Measurements from ENCODE around the gene IL6. TPM values are rescaled to one million over a fixed set of nuclear protein-coding genes. Genes with fewer than 3 reads are reported as not detected.

IL6 gene
- total and polyA plus RNA-seq, 9 of the 15 experiments (the other 6 are each of a cell fraction or from before 2014, with no cell fraction given), result 0.76 to 2.9 (median 1.5) TPM

GRCh38 chr7:22725585-22725984, 1.4 kb upstream of the IL6 start (continued):
- no peak for TF ChIP-seq ID3 (CRISPR knock-in tag; IDR thresholded peaks at IDR 0.05)
- 0 out of 2 replicates have a peak, but pooled peaks have one; percentile 19 for TF ChIP-seq ID3 (tag; IDR thresholded peaks at IDR 0.05)
- TF ChIP-seq ZNF408 (CRISPR knock-in tag; IDR thresholded peaks at IDR 0.05; ENCODE audit: low read depth), result no peak

- H3K27me3 ChIP-seq (ENCODE audit: control insufficient read depth in 2 of 2, insufficient read depth in 2 of 2, low read length in 2 of 2), result no peaks in the 10 kb centered on the region
- ATAC-seq (peak; percentile 88), FAIRE-seq (peak; percentile 77), DNase-seq (ENCODE audit: extremely low read depth in 1 of 4, low spot score in 3 of 4) (peak; percentile 68 to 89 (median 72))
- H3K9me3 ChIP-seq (replicated peaks; ENCODE audit: control insufficient read depth, insufficient read depth, low read depth, low read length), result no peaks in the 10 kb centered on the region
- no peaks in the 10 kb centered on the region for H3K36me3 ChIP-seq (ENCODE audit: control insufficient read depth, insufficient read depth, low read length)
- peak overlapping the region; percentile 33; the same call in 1 of the 2 replicates for H3K4me3 ChIP-seq
- peak overlapping the region; percentile 42 for H3K27ac ChIP-seq (ENCODE audit: extremely low read depth, low read depth, low read length)
- intact Hi-C loops (cut with micrococcal nuclease) (loop anchor here (1.0 to 5.0 kb wide), 6 partner anchors 23 to 346 kb away; no protein-coding TSS in a partner anchor), in situ Hi-C loops (cut with MboI) (loop anchor here (25.0 kb wide), 1 partner anchor 614 kb away; no protein-coding TSS in a partner anchor)
- no peaks in the 10 kb centered on the region for H3K9me1 ChIP-seq (ENCODE audit: control insufficient read depth, insufficient read depth, low read length)
- H3K79me2 ChIP-seq (ENCODE audit: control insufficient read depth, insufficient read depth, low read length), result peaks cover 2% of the 10 kb centered on the region; the same call in 1 of the 3 replicates
- no TSS peak for BruUV-seq (replicated peaks)
- peak overlapping the region; percentile 22 to 33; a peak in 3 of 4 replicates for H3K9ac ChIP-seq (ENCODE audit: insufficient read depth in 1 of 2, low read depth in 2 of 2, low read length in 2 of 2)
- ChIA-PET POLR2A (interaction anchor here (0.8 to 2.7 kb wide), 9 partner anchors 9 to 166 kb away, joined by 3 to 11 read pairs (median 4); no protein-coding TSS in a partner anchor), CTCF (ENCODE audit: low intra/inter-chr PET ratio) (interaction anchor here (0.7 to 3.1 kb wide), 7 partner anchors 10 to 329 kb away, joined by 3 to 52 read pairs (median 4); no protein-coding TSS in a partner anchor)
- peak overlapping the region; percentile 75 for H3K4me2 ChIP-seq (ENCODE audit: insufficient read depth, low read length)
- H2AFZ ChIP-seq (ENCODE audit: low read depth, low read length), result peak overlapping the region; percentile 89
- WGBS (ENCODE audit: insufficient coverage, low coverage, missing lambda C conversion rate), result 0% methylated on average over 8 of the region's 8 CpGs
- peaks cover 16 to 58% of the 10 kb centered on the region in 2 experiments for H3K4me1 ChIP-seq (replicated peaks in 1 of 2; ENCODE audit: control insufficient read depth in 2 of 2, insufficient read depth in 2 of 2, low read length in 2 of 2)
- no peaks in the 10 kb centered on the region for H4K20me1 ChIP-seq (replicated peaks; ENCODE audit: control insufficient read depth, insufficient read depth, low read length)
- no peak for TF ChIP-seq HNRNPH1 (optimal IDR thresholded peaks at IDR 0.05; ENCODE audit: low read depth, low read length)
- TF ChIP-seq EP300 (IDR thresholded peaks at IDR 0.05; ENCODE audit: low read length), result peak; percentile 26; the same call in 1 of the 2 replicates
- TF ChIP-seq MNT (conservative IDR thresholded peaks at IDR 0.05), result 0 out of 4 replicates have a peak, but pooled peaks of 1 of the 2 experiments have one; percentile 28
- TF ChIP-seq GABPB1 (CRISPR knock-in tag; IDR thresholded peaks at IDR 0.05), result peak; percentile 48
- peak; percentile 39; the same call in 1 of the 2 replicates for TF ChIP-seq RBFOX2 (IDR thresholded peaks at IDR 0.05; ENCODE audit: low read depth, low read length)
- peak; percentile 21; the same call in 1 of the 2 replicates for TF ChIP-seq CREM (IDR thresholded peaks at IDR 0.05; ENCODE audit: low read depth)
- TF ChIP-seq MYC (IDR thresholded peaks at IDR 0.05; ENCODE audit: low read depth, low read length), result peak; percentile 91
- no peak for TF ChIP-seq MYC (CRISPR knock-in tag; IDR thresholded peaks at IDR 0.05; ENCODE audit: borderline replicate concordance, low read depth)
- TF ChIP-seq TBL1XR1 (IDR thresholded peaks at IDR 0.05; ENCODE audit: low read length in 2 of 2), result peak in 1 of 2 experiments; percentile 20; a peak in 1 of 4 replicates
- peak; percentile 73 for TF ChIP-seq BRD9 (IDR thresholded peaks at IDR 0.05; ENCODE audit: low read depth, partially characterized antibody)
- peak; percentile 42; the same call in 1 of the 2 replicates for TF ChIP-seq ZBTB17 (CRISPR knock-in tag; IDR thresholded peaks at IDR 0.05)
- no peak for TF ChIP-seq KAT2B (IDR thresholded peaks at IDR 0.05; ENCODE audit: low read depth, low read length)
- TF ChIP-seq ZNF134 (CRISPR knock-in tag; conservative IDR thresholded peaks at IDR 0.05), result peak; percentile 36; the same call in 1 of the 2 replicates
- no peak for TF ChIP-seq POLR2A (conservative IDR thresholded peaks at IDR 0.05)
- TF ChIP-seq NFRKB (IDR thresholded peaks at IDR 0.05; ENCODE audit: low read depth), result 0 out of 2 replicates have a peak, but pooled peaks have one; percentile 8
- TF ChIP-seq MYNN (IDR thresholded peaks at IDR 0.05), result peak; percentile 67
- TF ChIP-seq MYNN (CRISPR knock-in tag; IDR thresholded peaks at IDR 0.05), result no peak
- peak; percentile 80 for TF ChIP-seq SMAD4 (CRISPR knock-in tag; conservative IDR thresholded peaks at IDR 0.05)
Observed at GRCh38 chr7:22726345-22726906, 574 bp upstream of the IL6 start.
